IMR-90 (cell line): ENCODE measurements around the gene TENT5C. TPM values are rescaled to one million over a fixed set of nuclear protein-coding genes. Genes with fewer than 3 reads are reported as not detected.

Source experiments
- ATAC-seq: fragments of 200-7000 bp; cut with Tn5 transposase; 2 replicates; pipeline ENCODE4 v1.9.1; 2020; ENCODE audit warnings: low read depth, mild to moderate bottlenecking, moderate library complexity
- BruUV-seq: library from RNA; stranded (reverse); fragments of 400-500 nt; replicated peaks from 2 replicates; lab custom pipeline; 2021; lab: Mats Ljungman, UMichigan
- CTCF ChIA-PET: fragments of 300-600 bp; formaldehyde crosslinking; extraction: SDS; loops from one replicate; lab custom pipeline; 2021; ENCODE audit warnings: antibody characterized with exemption; lab: Yijun Ruan, JAX
- POLR2A ChIA-PET: fragments of 300-600 bp; sonication (Branson Sonifier 250); formaldehyde crosslinking; loops from one replicate; lab custom pipeline; 2022; ENCODE audit warnings: antibody characterized with exemption; ENCODE audit not compliant: unreplicated experiment; lab: Charles Lee
- DNase-seq: peaks from one replicate; pipeline ENCODE4 v3.0.0; 2013
- H2AFZ ChIP-seq: replicated peaks from 2 replicates; pipeline ENCODE3; 2013; ENCODE audit warnings: low read length, mild to moderate bottlenecking; ENCODE audit not compliant: poor library complexity
- H2AK5ac ChIP-seq: 2 replicates; pipeline ENCODE4 v1.6.1; 2013; ENCODE audit warnings: low read depth, low read length, inconsistent platforms
- H2AK9ac ChIP-seq: replicated peaks from 2 replicates; pipeline ENCODE3; 2013; ENCODE audit warnings: mild to moderate bottlenecking, low read depth, low read length, moderate library complexity; ENCODE audit not compliant: poor library complexity
- H2BK120ac ChIP-seq: 2 replicates; pipeline ENCODE4 v1.6.1; 2013; ENCODE audit warnings: low read depth, low read length, inconsistent platforms
- H2BK15ac ChIP-seq: 3 replicates; pipeline ENCODE4 v1.6.1; 2013; ENCODE audit warnings: low read depth, low read length, inconsistent platforms
- H2BK20ac ChIP-seq: 2 replicates; pipeline ENCODE4 v1.6.1; 2013; ENCODE audit warnings: low read depth, mild to moderate bottlenecking, inconsistent platforms, low read length, moderate library complexity
- H2BK5ac ChIP-seq: 2 replicates; pipeline ENCODE4 v1.6.1; 2013; ENCODE audit warnings: mild to moderate bottlenecking, low read depth, low read length, inconsistent platforms; ENCODE audit not compliant: poor library complexity, severe bottlenecking
- H3K14ac ChIP-seq: replicated peaks from 2 replicates; pipeline ENCODE4 v1.6.1; 2013; ENCODE audit warnings: low read depth, low read length, inconsistent platforms
- H3K18ac ChIP-seq: 2 replicates; pipeline ENCODE4 v1.6.1; 2013; ENCODE audit warnings: low read depth, low read length, control low read depth
- H3K23ac ChIP-seq: 2 replicates; pipeline ENCODE4 v1.6.1; 2013; ENCODE audit warnings: low read depth, low read length, inconsistent platforms
- H3K27ac ChIP-seq: 2 replicates; pipeline ENCODE4 v1.5.1; 2013; ENCODE audit warnings: mild to moderate bottlenecking, control low read depth, low read length; ENCODE audit not compliant: insufficient read depth
- H3K27me3 ChIP-seq: 2 replicates; pipeline ENCODE4 v1.6.1; 2013; ENCODE audit warnings: low read length; ENCODE audit not compliant: control insufficient read depth, insufficient read depth
- H3K36me3 ChIP-seq: 2 replicates; pipeline ENCODE4 v1.6.1; 2013; ENCODE audit warnings: low read length, mixed read lengths; ENCODE audit not compliant: control insufficient read depth, insufficient read depth
- H3K4ac ChIP-seq: 2 replicates; pipeline ENCODE4 v1.6.1; 2013; ENCODE audit warnings: low read depth, low read length, inconsistent platforms
- H3K4me1 ChIP-seq: 2 replicates; pipeline ENCODE4 v1.6.1; 2013; ENCODE audit warnings: low read length, mixed read lengths; ENCODE audit not compliant: control insufficient read depth, insufficient read depth
- H3K4me2 ChIP-seq: 2 replicates; pipeline ENCODE4 v1.6.1; 2013; ENCODE audit warnings: low read depth, mild to moderate bottlenecking, control low read depth, low read length, moderate library complexity
- H3K4me3 ChIP-seq: 2 replicates; pipeline ENCODE4 v1.5.1; 2013; ENCODE audit warnings: low read depth, mild to moderate bottlenecking, control low read depth, low read length, moderate library complexity; ENCODE audit not compliant: insufficient read depth
- H3K56ac ChIP-seq: 2 replicates; pipeline ENCODE4 v1.6.1; 2013; ENCODE audit warnings: low read length, inconsistent platforms; ENCODE audit not compliant: insufficient read depth; ENCODE audit errors: extremely low read depth
- H3K79me1 ChIP-seq, 2 experiments: 2 replicates each; pipeline ENCODE4 v1.6.1; 2013; ENCODE audit warnings: low read length in 2 of 2, inconsistent platforms in 1 of 2, low read depth in 1 of 2
- H3K9ac ChIP-seq: 2 replicates; pipeline ENCODE4 v1.6.1; 2013; ENCODE audit warnings: low read depth, low read length, control low read depth
- H3K9me1 ChIP-seq: 2 replicates; pipeline ENCODE4 v1.6.1; 2013; ENCODE audit warnings: low read length, inconsistent platforms; ENCODE audit not compliant: insufficient read depth
- H3K9me3 ChIP-seq: 2 replicates; pipeline ENCODE4 v1.6.1; 2013; ENCODE audit warnings: low read length; ENCODE audit not compliant: control insufficient read depth, insufficient read depth
- H4K20me1 ChIP-seq: 2 replicates; pipeline ENCODE4 v1.6.1; 2013; ENCODE audit warnings: low read length, inconsistent platforms; ENCODE audit not compliant: insufficient read depth
- H4K5ac ChIP-seq: 2 replicates; pipeline ENCODE4 v1.6.1; 2013; ENCODE audit warnings: mild to moderate bottlenecking, low read depth, low read length, control low read depth
- H4K8ac ChIP-seq, 2 experiments: 2 replicates each; pipeline ENCODE4 v1.6.1; 2013; ENCODE audit warnings: low read depth in 2 of 2, low read length in 2 of 2, control low read depth in 1 of 2, inconsistent platforms in 1 of 2
- H4K91ac ChIP-seq: 2 replicates; pipeline ENCODE4 v1.6.1; 2013; ENCODE audit warnings: low read depth, low read length, inconsistent platforms; ENCODE audit not compliant: insufficient read depth
- BHLHE40 ChIP-seq: fragments of 150-350 bp; IDR thresholded peaks from 2 replicates; pipeline ENCODE4 v1.6.1; 2016; ENCODE audit warnings: mild to moderate bottlenecking, low read depth, low read length
- CEBPB ChIP-seq: IDR thresholded peaks from 2 replicates; pipeline ENCODE4 v1.6.1; 2012; ENCODE audit warnings: low read depth, low read length, improper control_type of control experiment
- CHD1 ChIP-seq: IDR thresholded peaks from 2 replicates; pipeline ENCODE4 v1.6.1; 2012; ENCODE audit warnings: low read depth, low read length, improper control_type of control experiment
- FOS ChIP-seq: fragments of 150-350 bp; IDR thresholded peaks from 2 replicates; pipeline ENCODE4 v1.6.1; 2016; ENCODE audit warnings: low read depth, low read length
- MAFK ChIP-seq: IDR thresholded peaks from 2 replicates; pipeline ENCODE4 v1.6.1; 2012; ENCODE audit warnings: low read depth, low read length, improper control_type of control experiment
- MAZ ChIP-seq: IDR thresholded peaks from 2 replicates; pipeline ENCODE4 v1.6.1; 2012; ENCODE audit warnings: low read depth, mild to moderate bottlenecking, low read length, improper control_type of control experiment, moderate library complexity, borderline replicate concordance
- MXI1 ChIP-seq: IDR thresholded peaks from 2 replicates; pipeline ENCODE4 v1.6.1; 2012; ENCODE audit warnings: low read depth, mild to moderate bottlenecking, low read length, moderate library complexity, borderline replicate concordance
- NFE2L2 ChIP-seq: fragments of 150-350 bp; IDR thresholded peaks from 2 replicates; pipeline ENCODE4 v1.6.1; 2016; ENCODE audit warnings: low read depth, mild to moderate bottlenecking, low read length
- POLR2A ChIP-seq: IDR thresholded peaks from 2 replicates; pipeline ENCODE4 v1.6.1; 2012; ENCODE audit warnings: mild to moderate bottlenecking, low read depth, low read length
- RAD21 ChIP-seq: IDR thresholded peaks from 2 replicates; pipeline ENCODE4 v1.6.1; 2012; ENCODE audit warnings: low read length, improper control_type of control experiment
- RCOR1 ChIP-seq: IDR thresholded peaks from 2 replicates; pipeline ENCODE4 v1.6.1; 2012; ENCODE audit warnings: mild to moderate bottlenecking, low read length, improper control_type of control experiment; ENCODE audit not compliant: insufficient replicate concordance
- RFX5 ChIP-seq: IDR thresholded peaks from 2 replicates; pipeline ENCODE4 v1.8.0; 2012; ENCODE audit warnings: low read depth, mild to moderate bottlenecking, low read length, moderate library complexity
- SMC3 ChIP-seq: fragments of 150-350 bp; IDR thresholded peaks from 2 replicates; pipeline ENCODE4 v1.6.1; 2016; ENCODE audit warnings: low read depth, mild to moderate bottlenecking, antibody characterized with exemption, low read length, moderate library complexity
- WGBS, 2 experiments: methylation state at CpG; one replicate each; pipeline versions ENCODE4 v1.1.5 to v1.1.7; 2013; ENCODE audit warnings: missing lambda C conversion rate in 2 of 2; ENCODE audit not compliant: insufficient read length in 1 of 2; ENCODE audit errors: extremely low coverage in 2 of 2; 5-methylcytosine and 5-hydroxymethylcytosine counted together
- dilution Hi-C: fragments of 300-500 bp; cut with HindIII; formaldehyde crosslinking; loops from one replicate; pipeline ENCODE4 v1.14.3; 2018; ENCODE audit warnings: low sequenced_read_pairs; ENCODE audit not compliant: unreplicated experiment
- in situ Hi-C: fragments of 300-500 bp; cut with MboI; formaldehyde crosslinking; loops from 3 replicates; pipeline ENCODE4 v1.14.3; 2019; ENCODE audit warnings: low sequenced_read_pairs, inconsistent platforms, mixed read lengths
- intact Hi-C: fragments of 100-400 bp; cut with micrococcal nuclease; formaldehyde crosslinking; loops from 2 replicates; pipeline ENCODE4 v1.10.0; 2022
- polyA plus RNA-seq, 3 experiments: library from polyadenylated mRNA; depleted of rRNA; stranded (reverse); fragments of >200 nt; gene quantifications; 2 replicates each; pipeline ENCODE4 v1.2.3, GENCODE V29; 2012; ENCODE audit warnings: low replicate concordance in 1 of 3
- total RNA-seq: library from RNA; depleted of rRNA; stranded (reverse); fragments of >200 nt; gene quantifications from 2 replicates; pipeline ENCODE4 v1.2.3, GENCODE V29; 2012
- TF ChIP-seq, protein P1 (sequence below): conservative IDR thresholded peaks from 2 replicates; pipeline ENCODE4 v1.5.1; 2012; ENCODE audit warnings: mild to moderate bottlenecking, low read depth, low read length, improper control_type of control experiment
- TF ChIP-seq, protein P2 (sequence below): fragments of 150-350 bp; IDR thresholded peaks from 2 replicates; pipeline ENCODE4 v1.6.1; 2017; ENCODE audit warnings: mild to moderate bottlenecking, antibody characterized with exemption, low read length, low read depth
- TF ChIP-seq, protein P3 (sequence below): fragments of 150-350 bp; IDR thresholded peaks from 2 replicates; pipeline ENCODE4 v1.6.1; 2016; ENCODE audit warnings: low read depth, mild to moderate bottlenecking, low read length, moderate library complexity, borderline replicate concordance

TENT5C gene
- total and polyA plus RNA-seq, 2 of the 4 experiments (the other 2 are of a cell fraction): 1.5 to 4.1 TPM

DNA sequence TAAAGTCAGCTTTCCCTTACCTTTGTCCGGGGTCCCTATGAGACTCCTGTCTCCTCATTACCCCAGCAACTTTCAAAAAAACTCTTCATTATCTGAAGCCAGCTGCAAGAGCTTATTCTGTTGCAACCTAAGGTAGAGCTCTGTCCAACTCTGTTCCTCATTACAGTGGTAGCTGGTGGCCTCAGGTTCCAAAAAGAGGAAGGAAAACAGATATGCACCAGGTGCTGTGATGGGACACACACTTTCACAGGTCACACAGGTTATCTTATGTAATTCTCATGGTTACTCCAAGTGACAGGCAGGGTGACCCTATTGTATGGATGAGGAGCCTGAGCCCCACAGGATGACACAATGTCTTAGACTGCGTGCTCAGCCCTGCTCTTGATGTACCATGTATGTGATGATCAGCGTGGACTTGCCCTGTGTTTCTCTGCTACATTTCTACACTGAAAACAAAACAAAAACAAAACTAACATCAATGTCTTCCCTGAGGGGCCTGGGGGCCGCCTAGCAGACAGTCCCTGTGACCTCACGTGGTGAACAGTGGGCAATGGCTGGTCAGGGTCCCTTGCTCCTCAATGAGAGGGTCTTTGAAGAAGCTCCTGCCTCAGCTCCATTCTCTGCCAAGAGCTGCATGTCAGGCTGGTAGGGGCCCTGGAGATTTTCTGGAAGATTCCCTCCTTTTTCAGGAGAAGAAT is 9.7 kb upstream of the TENT5C start:
- no TSS peak for BruUV-seq

More for the DNA sequence above, 9.7 kb upstream of the TENT5C start:
- H3K9ac ChIP-seq: no peak overlapping the region
- no peaks in the 10 kb centered on the region for H3K36me3 ChIP-seq
- 0 out of 2 replicates have a peak, but pooled peaks cover 4% of the 10 kb centered on the region for H3K9me1 ChIP-seq
- H2BK120ac ChIP-seq: no peak overlapping the region
- no peak overlapping the region for H3K4me2 ChIP-seq
- ChIA-PET CTCF (no interaction called here), POLR2A (no interaction called here)
- no peak overlapping the region for H3K18ac ChIP-seq
- no peak overlapping the region for H2BK20ac ChIP-seq
- H2BK5ac ChIP-seq: no peak overlapping the region
- no peak overlapping the region for H3K4ac ChIP-seq
- H3K14ac ChIP-seq: no peak overlapping the region
- no peak overlapping the region for H3K4me3 ChIP-seq
- H4K8ac ChIP-seq: no peak overlapping the region
- no peak overlapping the region for H3K56ac ChIP-seq
- WGBS, 2 experiments: no CpG with 5 or more reads among the region's 5 CpGs
- H2AK9ac ChIP-seq: no peak overlapping the region
- ATAC-seq (no peak), DNase-seq (no peak)
- no peak overlapping the region; the same call in 1 of the 2 replicates for H3K23ac ChIP-seq
- no peaks in the 10 kb centered on the region for H3K4me1 ChIP-seq
- intact Hi-C loops: no loop called here
- no peaks in the 10 kb centered on the region for H4K20me1 ChIP-seq
- dilution Hi-C loops: no loop called here
- H3K27ac ChIP-seq: no peak overlapping the region
- no peak overlapping the region for H4K5ac ChIP-seq
- H4K91ac ChIP-seq: no peak overlapping the region
- peaks cover 18% of the 10 kb centered on the region for H3K27me3 ChIP-seq
- H2BK15ac ChIP-seq: no peak overlapping the region
- in situ Hi-C loops: no loop called here
- no peaks in the 10 kb centered on the region for H3K79me1 ChIP-seq
- H2AFZ ChIP-seq: no peak overlapping the region
- TF ChIP-seq, protein P1, sequence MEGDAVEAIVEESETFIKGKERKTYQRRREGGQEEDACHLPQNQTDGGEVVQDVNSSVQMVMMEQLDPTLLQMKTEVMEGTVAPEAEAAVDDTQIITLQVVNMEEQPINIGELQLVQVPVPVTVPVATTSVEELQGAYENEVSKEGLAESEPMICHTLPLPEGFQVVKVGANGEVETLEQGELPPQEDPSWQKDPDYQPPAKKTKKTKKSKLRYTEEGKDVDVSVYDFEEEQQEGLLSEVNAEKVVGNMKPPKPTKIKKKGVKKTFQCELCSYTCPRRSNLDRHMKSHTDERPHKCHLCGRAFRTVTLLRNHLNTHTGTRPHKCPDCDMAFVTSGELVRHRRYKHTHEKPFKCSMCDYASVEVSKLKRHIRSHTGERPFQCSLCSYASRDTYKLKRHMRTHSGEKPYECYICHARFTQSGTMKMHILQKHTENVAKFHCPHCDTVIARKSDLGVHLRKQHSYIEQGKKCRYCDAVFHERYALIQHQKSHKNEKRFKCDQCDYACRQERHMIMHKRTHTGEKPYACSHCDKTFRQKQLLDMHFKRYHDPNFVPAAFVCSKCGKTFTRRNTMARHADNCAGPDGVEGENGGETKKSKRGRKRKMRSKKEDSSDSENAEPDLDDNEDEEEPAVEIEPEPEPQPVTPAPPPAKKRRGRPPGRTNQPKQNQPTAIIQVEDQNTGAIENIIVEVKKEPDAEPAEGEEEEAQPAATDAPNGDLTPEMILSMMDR: no peak
- TF ChIP-seq RCOR1 (no peak), MXI1 (no peak), NFE2L2 (no peak), CHD1 (no peak), POLR2A (no peak), RFX5 (no peak), CEBPB (no peak), BHLHE40 (no peak), RAD21 (no peak), MAZ (no peak), FOS (no peak), SMC3 (no peak), MAFK (no peak)
- TF ChIP-seq, protein P2, sequence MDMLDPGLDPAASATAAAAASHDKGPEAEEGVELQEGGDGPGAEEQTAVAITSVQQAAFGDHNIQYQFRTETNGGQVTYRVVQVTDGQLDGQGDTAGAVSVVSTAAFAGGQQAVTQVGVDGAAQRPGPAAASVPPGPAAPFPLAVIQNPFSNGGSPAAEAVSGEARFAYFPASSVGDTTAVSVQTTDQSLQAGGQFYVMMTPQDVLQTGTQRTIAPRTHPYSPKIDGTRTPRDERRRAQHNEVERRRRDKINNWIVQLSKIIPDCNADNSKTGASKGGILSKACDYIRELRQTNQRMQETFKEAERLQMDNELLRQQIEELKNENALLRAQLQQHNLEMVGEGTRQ: no peak
- TF ChIP-seq, protein P3, sequence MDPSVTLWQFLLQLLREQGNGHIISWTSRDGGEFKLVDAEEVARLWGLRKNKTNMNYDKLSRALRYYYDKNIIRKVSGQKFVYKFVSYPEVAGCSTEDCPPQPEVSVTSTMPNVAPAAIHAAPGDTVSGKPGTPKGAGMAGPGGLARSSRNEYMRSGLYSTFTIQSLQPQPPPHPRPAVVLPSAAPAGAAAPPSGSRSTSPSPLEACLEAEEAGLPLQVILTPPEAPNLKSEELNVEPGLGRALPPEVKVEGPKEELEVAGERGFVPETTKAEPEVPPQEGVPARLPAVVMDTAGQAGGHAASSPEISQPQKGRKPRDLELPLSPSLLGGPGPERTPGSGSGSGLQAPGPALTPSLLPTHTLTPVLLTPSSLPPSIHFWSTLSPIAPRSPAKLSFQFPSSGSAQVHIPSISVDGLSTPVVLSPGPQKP: no peak
- H2AK5ac ChIP-seq: no peak overlapping the region
- no peaks in the 10 kb centered on the region for H3K9me3 ChIP-seq
